SK-N-SH treated with all-trans-retinoic acid at 6 μM for 48 hours (cell line): ENCODE results near the gene CDK18.

Source experiments
- ESRRG ChIP-seq: fragments of 250-450 bp; sonication (Bioruptor Pico); IDR thresholded peaks from 2 replicates; pipeline ENCODE4 v1.6.1; 2021; ENCODE audit warnings: mild to moderate bottlenecking
- GLIS3 ChIP-seq: fragments of 250-450 bp; sonication (Bioruptor Pico); IDR thresholded peaks from 2 replicates; pipeline ENCODE4 v1.5.0; 2020; ENCODE audit warnings: mild to moderate bottlenecking, moderate library complexity
- PATZ1 ChIP-seq: fragments of 250-450 bp; sonication (Bioruptor Pico); IDR thresholded peaks from 2 replicates; pipeline ENCODE4 v1.8.0; 2020; ENCODE audit warnings: mild to moderate bottlenecking, moderate library complexity, borderline replicate concordance
- RARB ChIP-seq: fragments of 250-450 bp; sonication (Bioruptor Pico); IDR thresholded peaks from 2 replicates; pipeline ENCODE4 v1.8.0; 2021; ENCODE audit warnings: mild to moderate bottlenecking, moderate library complexity
- TSHZ2 ChIP-seq: fragments of 250-450 bp; sonication (Bioruptor Pico); IDR thresholded peaks from 2 replicates; pipeline ENCODE4 v1.5.0; 2020; ENCODE audit warnings: mild to moderate bottlenecking, moderate library complexity
- ZNF70 ChIP-seq: fragments of 450-650 bp; formaldehyde crosslinking; IDR thresholded peaks from 2 replicates; pipeline ENCODE4 v1.5.0; 2020; ENCODE audit warnings: mild to moderate bottlenecking, moderate library complexity
- TF ChIP-seq, protein P1 (sequence below): fragments of 250-450 bp; sonication (Bioruptor Pico); IDR thresholded peaks from 2 replicates; pipeline ENCODE4 v1.8.0; 2021; ENCODE audit warnings: low read depth, mild to moderate bottlenecking, moderate library complexity, borderline replicate concordance
- TF ChIP-seq, protein P2 (sequence below): fragments of 250-450 bp; sonication (Bioruptor Pico); IDR thresholded peaks from 2 replicates; pipeline ENCODE4 v1.5.1; 2021; ENCODE audit warnings: mild to moderate bottlenecking, moderate library complexity
- TF ChIP-seq, protein P3 (sequence below): fragments of 250-450 bp; sonication (Bioruptor Pico); IDR thresholded peaks from 2 replicates; pipeline ENCODE4 v1.5.1; 2020; ENCODE audit warnings: low read depth, mild to moderate bottlenecking, moderate library complexity

- no peak for TF ChIP-seq ESRRG
- TF ChIP-seq TSHZ2 = no peak
- TF ChIP-seq, protein P1, sequence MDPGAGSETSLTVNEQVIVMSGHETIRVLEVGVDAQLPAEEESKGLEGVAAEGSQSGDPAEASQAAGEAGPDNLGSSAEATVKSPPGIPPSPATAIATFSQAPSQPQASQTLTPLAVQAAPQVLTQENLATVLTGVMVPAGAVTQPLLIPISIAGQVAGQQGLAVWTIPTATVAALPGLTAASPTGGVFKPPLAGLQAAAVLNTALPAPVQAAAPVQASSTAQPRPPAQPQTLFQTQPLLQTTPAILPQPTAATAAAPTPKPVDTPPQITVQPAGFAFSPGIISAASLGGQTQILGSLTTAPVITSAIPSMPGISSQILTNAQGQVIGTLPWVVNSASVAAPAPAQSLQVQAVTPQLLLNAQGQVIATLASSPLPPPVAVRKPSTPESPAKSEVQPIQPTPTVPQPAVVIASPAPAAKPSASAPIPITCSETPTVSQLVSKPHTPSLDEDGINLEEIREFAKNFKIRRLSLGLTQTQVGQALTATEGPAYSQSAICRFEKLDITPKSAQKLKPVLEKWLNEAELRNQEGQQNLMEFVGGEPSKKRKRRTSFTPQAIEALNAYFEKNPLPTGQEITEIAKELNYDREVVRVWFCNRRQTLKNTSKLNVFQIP (CRISPR knock-in tag) = no peak
- TF ChIP-seq PATZ1 (CRISPR knock-in tag) = no peak
- TF ChIP-seq GLIS3 (CRISPR knock-in tag) = no peak
- TF ChIP-seq RARB (CRISPR knock-in tag) = no peak
- TF ChIP-seq ZNF70 (CRISPR knock-in tag) = no peak
- TF ChIP-seq, protein P2, sequence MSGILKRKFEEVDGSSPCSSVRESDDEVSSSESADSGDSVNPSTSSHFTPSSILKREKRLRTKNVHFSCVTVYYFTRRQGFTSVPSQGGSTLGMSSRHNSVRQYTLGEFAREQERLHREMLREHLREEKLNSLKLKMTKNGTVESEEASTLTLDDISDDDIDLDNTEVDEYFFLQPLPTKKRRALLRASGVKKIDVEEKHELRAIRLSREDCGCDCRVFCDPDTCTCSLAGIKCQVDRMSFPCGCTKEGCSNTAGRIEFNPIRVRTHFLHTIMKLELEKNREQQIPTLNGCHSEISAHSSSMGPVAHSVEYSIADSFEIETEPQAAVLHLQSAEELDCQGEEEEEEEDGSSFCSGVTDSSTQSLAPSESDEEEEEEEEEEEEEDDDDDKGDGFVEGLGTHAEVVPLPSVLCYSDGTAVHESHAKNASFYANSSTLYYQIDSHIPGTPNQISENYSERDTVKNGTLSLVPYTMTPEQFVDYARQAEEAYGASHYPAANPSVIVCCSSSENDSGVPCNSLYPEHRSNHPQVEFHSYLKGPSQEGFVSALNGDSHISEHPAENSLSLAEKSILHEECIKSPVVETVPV (CRISPR knock-in tag) = no peak
- TF ChIP-seq, protein P3, sequence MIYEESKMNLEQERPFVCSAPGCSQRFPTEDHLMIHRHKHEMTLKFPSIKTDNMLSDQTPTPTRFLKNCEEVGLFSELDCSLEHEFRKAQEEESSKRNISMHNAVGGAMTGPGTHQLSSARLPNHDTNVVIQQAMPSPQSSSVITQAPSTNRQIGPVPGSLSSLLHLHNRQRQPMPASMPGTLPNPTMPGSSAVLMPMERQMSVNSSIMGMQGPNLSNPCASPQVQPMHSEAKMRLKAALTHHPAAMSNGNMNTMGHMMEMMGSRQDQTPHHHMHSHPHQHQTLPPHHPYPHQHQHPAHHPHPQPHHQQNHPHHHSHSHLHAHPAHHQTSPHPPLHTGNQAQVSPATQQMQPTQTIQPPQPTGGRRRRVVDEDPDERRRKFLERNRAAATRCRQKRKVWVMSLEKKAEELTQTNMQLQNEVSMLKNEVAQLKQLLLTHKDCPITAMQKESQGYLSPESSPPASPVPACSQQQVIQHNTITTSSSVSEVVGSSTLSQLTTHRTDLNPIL (CRISPR knock-in tag) = no peak
These were observed 18.2 kb upstream of the CDK18 start for GRCh38 chr1:205486258-205486657.
